GM21360 (cell line): ENCODE results near the gene C1orf21.

ENCODE experiments used
- ATAC-seq: cut with Tn5 transposase; IDR thresholded peaks from one replicate; pipeline ENCODE4 v1.9.1; 2021; ENCODE audit warnings: mild to moderate bottlenecking, moderate library complexity; ENCODE audit not compliant: unreplicated experiment

The C1orf21 gene

DNA sequence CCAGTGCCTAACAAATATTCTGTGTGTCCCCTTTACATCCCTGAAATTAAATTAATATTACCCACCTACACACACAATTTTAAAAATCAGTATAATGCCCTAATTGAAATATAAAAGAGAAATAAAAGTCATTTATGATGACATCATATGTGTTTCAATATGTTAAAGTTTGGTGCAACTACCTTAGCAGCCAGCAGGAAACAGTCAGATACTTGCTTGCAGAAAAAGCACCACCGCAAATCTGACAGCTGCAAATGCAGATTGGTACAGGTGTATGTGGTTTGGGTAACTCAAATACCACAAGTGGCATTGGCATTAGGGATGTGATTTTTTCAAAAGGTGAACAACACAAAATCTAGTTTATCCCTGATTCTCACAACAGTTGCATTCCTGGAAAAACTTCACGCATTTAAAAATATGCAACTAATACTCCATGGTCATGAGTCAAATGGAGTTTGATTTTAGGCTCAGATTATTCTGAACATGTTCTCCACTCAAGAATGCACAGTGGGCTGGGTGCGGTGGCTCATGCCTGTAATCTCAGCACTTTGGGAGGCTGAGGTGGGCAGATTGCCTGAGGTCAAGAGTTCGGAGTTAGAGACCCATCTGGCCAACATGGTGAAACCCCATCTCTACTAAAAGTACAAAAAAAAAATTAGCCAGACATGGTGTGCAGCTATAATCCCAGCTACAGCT is 261.5 kb downstream of the C1orf21 start:
- no peak for ATAC-seq

DNA sequence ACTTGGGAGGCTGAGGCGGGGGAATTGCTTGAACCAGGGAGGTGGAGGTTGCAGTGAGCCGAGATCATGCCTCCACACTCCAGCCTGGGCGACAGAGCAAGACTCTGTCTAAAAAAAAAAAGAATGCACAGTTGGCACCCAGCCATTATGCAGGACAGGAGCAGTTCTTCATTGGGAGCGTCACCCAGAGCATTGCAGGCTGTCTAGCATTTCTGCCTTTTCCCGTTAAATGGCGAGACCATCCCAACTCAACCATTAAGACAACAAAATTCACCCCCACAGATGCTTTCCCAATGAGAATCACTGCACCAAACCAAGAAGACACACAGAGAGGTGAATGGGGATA is 262.0 kb downstream of the C1orf21 start:
- no peak for ATAC-seq

DNA sequence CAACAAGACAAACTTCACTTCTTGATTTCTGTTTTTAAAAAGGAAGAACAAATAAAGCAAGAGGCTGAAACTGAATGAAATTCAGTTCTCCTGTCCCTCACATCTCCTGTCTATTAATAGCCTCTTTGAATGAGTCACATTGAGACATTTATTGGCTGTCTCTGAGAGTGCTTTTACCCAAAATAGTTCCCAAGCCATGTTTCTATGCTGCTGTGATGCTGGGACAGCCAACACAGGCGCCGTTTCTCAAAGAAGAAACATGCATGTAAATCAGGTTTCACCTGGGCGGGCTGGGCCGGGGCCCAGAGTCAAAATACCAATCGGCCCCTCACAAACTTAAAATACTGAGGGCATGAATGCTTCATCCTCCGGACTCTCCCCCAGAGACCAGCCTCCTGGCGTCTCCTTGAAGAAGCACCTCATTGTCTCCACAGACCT is 262.6 kb downstream of the C1orf21 start:
- peak; percentile 94 for ATAC-seq

DNA sequence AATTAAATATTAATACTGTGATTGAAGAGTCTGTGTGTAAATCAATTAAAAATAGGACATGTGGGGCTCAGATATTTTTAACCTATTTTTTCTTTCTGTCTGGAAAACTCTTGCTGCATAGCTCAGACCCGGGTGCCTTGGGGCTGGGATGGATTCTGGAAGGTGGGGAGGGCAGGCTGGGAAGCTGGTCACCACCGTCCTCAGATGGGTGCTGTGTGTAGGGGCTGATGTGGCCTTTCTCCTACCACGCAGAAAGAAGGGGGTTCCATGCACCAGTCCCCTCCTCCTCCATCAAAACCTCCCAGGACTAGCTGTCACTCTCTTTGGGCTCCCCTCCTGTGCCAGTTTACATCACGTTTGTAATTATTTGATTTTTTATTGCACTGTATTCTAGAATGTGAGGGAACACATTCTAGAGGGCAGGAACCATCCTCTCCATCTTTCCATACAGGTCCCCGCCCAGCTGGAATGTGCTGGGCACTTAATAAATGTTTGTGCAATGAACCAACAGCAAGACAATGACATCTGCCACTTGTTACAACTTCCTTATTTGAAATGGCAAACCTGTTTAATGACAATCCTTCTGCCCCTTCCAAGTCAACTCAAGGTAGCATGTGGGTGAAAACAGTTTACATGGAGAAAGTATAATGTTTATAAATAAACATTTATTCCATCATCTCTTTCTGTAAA is 263.5 kb downstream of the C1orf21 start:
- ATAC-seq = no peak

DNA sequence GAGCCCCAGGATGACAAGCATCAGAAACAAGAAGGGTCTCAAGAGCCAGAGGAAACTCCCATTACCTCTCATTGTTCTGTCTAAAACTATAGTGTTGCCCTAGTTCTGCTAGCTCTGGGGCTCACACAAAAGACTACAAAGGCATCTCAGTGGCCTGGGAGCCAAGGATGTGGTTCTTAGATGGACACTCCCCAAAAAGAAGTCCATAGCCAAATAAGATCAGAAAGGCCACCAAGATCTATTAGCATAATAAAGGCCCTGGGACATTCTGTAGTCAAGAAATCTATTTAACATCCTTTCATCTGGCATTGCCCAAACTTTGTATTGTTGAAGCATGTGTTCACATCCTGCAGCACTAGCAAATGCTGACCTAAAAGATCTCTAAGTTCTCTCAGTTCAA is 268.4 kb downstream of the C1orf21 start:
- no peak for ATAC-seq

DNA sequence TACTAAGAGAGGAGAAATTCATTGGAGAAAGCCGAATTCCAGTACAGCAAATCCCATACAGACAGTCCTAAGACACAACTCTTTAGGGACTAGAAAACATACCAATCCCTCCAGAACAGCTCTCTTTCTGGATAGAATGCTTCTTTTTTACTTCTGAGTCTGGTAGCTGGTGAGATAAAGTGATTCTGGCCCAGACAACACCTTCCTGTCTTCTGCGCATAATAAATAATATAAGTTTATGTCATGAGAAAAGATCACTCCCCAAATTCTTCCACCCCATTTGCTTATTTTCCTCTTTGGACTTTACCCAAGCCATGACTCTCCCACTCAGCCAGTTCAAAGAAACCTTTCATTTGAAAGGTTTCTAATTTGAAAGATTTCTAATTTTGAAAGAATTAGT is 269.4 kb downstream of the C1orf21 start:
- no peak for ATAC-seq

DNA sequence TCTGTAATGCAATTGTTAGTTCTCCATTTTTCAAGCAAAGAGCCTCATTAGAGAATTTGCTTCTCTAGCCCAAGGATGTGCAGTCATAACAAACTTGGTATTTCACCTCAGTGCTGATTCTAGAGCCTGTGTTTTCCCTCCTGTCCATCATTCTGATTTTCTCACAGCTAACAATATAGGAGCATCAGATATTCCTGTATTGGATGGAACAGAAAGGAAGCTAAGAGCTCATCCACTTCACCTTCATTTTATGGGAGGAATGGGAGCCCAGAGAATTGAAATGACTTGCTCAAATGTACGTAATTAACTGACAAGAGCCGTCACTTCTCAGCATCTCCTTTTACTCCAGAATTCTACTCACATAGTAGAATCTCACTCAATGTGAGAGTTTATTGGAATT is 271.2 kb downstream of the C1orf21 start:
- no peak for ATAC-seq

DNA sequence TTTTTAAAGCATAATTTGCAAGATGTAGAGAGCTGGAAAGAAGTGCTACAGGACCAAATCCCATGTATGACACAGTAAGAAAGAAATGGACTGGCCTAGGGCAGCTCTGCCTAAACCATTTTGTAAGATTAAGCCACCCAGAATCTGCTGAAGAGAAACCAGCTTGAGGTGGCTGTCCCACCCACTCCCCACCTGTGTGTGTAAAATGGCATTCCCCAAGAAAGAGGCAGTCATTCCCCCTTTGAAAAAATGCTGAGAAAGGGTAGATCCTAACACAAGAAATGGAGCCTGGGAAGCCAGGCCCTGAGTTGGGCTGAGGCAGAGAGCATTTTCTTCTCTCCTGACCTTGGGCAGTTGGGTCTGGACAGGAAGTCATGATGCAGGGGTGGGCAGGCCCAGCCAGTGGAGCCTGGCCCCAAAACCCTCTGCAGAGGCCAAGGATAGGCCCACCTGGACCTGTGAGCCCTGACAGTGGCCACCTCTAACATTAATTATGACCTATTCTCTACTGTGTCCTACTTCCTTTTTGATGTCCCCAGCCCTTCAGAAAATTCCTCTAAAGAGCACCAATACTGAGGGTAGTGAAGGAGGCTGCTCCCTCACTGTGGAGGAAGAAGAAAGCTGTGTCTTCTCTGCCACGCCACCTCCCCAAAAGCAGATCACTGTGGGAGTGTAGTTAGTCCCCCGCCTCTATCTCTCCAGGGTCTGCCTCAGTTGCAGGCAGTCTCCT is 273.8 kb downstream of the C1orf21 start:
- no peak for ATAC-seq

DNA sequence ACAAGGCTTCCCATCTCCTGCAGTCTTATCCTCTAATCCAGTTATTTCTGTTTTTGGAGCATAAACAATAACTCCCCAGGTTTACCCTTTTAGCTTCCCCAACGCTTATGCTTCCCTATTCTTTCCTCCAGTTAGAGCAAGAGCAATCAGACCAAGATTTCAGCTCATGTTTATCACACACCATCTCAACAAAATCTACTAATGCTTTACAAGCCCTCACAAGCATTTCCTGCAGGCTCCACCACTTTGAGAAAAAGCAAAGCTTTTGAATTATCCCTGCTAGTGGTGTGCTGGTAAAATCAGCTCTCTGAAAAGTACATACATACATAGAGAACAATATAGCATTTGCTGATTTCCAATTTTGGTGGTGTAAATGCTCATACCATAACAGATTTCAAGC is 275.0 kb downstream of the C1orf21 start:
- no peak for ATAC-seq

DNA sequence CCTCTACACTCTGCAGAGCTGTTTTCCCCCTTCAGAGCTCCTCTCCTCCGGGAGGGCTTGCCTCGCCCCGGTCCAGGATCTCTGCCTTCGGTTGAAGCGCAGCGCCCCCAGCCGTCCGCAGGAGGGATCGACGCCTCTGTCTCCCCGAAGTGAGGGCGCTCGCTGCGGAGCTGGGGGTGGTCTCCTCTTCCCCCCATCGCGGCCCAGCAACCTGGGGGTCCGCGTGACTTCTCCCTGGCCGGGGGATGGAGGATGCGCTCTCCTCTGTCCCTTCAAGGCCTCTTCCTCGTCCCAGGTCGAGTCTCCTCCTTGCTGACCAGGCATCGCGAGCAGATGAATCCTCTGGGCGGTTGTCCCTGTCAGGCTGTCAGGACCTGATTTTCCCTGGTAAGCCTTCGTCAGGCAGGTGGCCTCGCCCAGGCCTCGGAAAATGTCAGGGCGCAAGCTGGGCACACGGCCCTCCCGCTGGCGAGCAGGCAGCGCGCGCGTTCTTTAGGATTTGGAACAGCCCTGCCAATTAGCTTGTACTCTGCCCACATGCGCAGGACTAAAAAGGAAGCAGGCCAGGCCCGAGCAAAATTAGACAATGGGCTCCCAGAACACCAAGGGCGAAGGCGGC is 277.3 kb downstream of the C1orf21 start:
- ATAC-seq = no peak

DNA sequence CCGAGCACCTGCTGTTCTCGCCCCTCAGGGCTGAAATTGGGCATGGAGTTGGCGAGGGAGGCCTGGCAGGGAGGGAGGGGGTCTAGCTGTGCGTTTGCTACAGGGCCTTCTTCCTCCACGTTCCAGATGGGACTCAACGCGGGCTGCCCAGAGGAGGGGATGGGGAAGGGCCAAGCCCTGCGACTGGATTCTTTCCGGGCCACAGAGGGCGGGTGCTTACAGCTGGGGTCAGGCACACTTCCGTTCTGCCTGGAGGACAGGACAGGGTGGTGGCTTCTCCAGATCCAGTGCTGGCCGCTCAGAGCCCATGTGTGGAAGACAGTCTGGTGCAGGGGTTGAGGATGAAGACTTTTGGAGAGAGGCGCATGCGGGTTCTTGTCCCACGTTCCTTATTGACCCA is 277.8 kb downstream of the C1orf21 start:
- ATAC-seq = no peak

DNA sequence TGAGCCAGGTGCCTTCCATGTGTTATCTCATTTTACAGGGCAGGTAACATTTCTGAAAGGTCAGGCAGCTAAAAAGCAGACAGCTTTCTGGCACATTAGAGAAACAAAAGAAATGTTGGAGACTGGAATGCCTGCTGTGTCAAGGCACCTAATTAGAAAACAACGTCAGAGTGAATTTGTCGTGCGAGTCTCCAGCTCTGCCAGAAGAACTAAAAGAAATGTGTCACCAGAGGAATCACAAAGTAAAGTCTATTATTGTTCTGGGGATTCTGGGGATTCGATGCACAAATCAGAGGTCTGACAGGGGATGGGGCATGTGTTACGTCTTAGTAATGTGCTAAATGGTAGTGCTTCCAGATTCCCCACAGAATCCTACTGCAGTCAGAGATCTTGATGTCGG is 278.5 kb downstream of the C1orf21 start:
- no peak for ATAC-seq

DNA sequence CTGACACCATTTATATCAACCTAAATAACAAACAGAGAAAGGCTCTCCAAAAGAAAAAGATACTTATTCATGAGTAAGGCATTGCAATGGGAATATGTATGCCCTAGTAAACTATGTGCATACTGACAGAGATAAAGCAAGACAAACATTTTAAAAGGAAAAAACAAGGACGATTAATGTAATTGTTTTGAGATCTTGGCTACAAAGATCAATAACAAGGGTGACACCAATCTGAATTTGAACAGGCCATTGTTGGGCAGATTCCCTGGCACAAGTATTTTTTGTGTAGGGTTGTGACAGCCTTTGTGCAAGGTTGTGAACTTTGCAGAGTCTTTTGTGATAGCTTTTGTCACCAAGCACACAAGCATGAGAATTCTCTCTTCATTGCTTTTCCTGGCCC is 282.6 kb downstream of the C1orf21 start:
- ATAC-seq = no peak

DNA sequence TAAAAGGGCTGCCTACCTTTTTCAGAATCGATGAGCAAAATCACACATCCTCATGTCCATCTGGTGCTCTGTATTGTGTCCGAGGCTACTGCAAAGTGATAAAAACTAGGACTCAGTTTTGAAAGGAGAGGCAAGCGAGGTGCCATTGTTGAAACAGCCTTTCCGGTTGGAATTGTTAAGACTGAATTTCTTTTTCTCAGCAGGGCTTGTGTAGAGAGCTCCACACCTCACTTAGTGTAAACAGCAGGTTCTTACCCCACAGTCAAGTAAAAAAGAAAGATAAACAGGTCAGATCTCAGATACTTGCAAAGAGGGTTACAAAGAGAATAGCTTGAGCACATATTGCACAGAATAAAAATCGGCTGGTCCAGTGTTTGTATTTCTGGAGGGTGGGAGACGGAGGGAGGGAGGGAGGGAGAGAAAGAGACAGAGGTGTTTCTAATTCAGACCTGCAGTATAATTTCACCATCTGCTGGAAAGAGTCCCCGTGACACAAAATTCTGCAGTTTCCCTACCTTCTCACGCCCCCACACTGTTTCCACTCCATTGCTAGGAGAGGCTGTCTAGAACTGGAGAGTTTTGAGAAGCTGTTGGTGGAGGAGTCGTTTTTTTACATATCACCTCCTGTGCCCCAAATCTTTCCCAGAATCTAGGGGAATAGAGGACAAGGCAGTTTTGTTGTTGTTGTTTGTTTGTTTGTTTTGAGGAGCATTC is 285.3 kb downstream of the C1orf21 start:
- ATAC-seq = no peak

DNA sequence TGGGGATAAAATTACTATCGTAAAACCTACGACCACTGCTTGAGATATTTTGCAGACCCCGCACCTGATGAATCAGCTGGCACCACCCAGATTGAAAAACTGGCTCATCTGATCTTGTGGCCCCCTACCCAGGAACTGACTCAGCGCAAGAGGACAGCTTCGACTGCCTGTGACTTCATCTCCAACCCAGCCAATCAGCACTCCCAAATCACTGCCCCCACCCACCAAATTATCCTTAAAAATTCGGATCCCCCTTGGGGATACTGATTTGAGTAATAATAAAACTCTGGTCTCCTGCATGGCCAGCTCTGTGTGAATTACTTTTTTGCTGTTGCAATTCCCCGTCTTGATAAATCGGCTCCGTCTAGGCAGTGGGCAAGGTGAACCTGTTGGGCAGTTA is 286.5 kb downstream of the C1orf21 start:
- ATAC-seq = no peak

DNA sequence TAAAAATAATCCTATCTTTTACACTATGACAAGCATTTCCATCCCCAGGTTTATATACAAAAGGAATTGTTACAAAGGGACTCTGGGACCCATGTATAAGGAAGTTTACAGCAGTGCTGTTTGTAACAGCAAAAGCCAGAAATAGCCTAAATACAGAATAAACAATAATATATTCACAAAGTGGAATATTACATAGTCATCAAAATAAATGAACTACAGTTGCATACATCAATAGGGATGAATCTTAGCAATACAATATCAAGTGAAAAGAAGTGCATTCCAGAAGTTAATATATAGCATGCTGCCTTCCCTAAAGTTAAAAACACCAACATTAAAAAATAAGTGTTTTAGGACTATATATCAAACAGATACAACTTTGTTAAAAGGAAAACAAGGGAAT is 290.5 kb downstream of the C1orf21 start:
- ATAC-seq = no peak
